Fibroblast of mammary gland (primary cell): ENCODE data around the gene IER3IP1.

Experiments used
- DNase-seq: peaks from one replicate; pipeline ENCODE4 v3.0.0-alpha.2; 2010; ENCODE audit warnings: low read depth
- H3K4me3 ChIP-seq: 2 replicates; pipeline ENCODE4 v1.5.1; 2011; ENCODE audit warnings: low read depth, mild to moderate bottlenecking, low read length, moderate library complexity; ENCODE audit not compliant: control insufficient read depth
- CTCF ChIP-seq: conservative IDR thresholded peaks from 2 replicates; pipeline ENCODE4 v1.5.1; 2011; ENCODE audit warnings: low read depth, low read length, inconsistent platforms; ENCODE audit not compliant: control insufficient read depth, insufficient read depth

IER3IP1 gene

GRCh38 chr18:47174545-47175116 is 1.5 kb downstream of the IER3IP1 start:
- DNase-seq: no peak
- H3K4me3 ChIP-seq: peak overlapping the region; percentile 93
- TF ChIP-seq CTCF: no peak

- DNase-seq: no peak
- TF ChIP-seq CTCF: no peak
- H3K4me3 ChIP-seq: no peak overlapping the region
These were observed 3.7 kb downstream of the IER3IP1 start for GRCh38 chr18:47172476-47172875.

GRCh38 chr18:47168913-47169312 is 7.3 kb downstream of the IER3IP1 start:
- H3K4me3 ChIP-seq: no peak overlapping the region
- TF ChIP-seq CTCF: no peak
- DNase-seq: no peak

DNA sequence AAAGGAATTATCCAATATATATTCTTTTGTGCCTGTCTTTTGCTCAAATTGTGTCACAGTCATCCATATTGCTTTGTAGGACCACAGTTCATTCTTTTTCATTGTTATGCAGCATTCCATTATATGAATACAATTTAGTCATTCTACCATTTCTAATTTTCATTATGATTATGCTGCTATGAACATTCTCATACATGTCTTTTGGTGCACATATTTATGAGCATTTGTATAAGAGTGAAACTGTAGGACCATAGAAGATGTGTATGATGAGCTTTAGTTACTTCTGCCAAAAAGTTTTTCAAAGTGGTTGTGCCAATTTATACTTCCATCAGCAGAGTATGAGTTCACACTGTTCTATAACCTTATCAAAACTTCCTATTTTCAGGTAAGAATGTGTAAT is 7.7 kb downstream of the IER3IP1 start:
- H3K4me3 ChIP-seq: no peak overlapping the region
- no peak for TF ChIP-seq CTCF
- DNase-seq: no peak

DNA sequence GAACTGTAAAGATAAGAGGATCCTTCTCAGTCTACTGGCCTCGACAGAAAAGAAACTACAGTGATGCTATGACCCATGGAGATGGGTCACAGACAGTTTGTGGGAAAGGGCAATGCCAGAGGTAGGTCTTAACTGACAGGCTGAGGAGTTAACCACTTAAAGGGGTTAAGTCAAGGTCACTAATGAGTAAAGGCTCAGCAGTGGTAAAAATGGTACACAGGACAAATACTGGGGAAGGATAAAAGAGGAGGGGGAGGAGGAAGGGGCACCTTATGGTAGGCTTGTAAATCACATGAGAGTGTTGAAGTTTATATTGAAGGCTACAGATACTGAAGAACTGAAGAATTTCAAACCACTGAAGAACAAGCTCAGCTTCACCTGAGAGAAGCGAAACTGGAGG is 9.9 kb downstream of the IER3IP1 start:
- TF ChIP-seq CTCF: no peak
- DNase-seq: no peak
- H3K4me3 ChIP-seq: no peak overlapping the region

DNA sequence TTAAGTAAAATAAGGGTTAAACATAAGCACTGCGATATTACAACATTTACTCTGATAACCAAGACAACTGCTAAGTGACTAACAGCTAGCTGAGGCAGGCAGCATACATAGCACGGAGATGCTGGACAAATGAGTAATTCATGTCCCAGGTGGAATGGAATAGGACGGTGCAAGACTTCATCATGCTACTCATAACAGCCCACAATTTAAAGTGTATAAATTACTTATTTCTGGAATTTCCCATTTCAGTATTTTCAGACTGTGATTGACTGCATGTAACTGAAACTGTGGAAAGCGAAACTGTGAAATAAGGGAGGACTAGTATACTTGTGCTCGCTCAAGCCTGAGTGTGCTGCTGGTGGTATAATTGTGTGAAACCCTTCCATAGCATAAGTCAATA is 12.9 kb downstream of the IER3IP1 start:
- no peak overlapping the region for H3K4me3 ChIP-seq

More for the DNA sequence above, 12.9 kb downstream of the IER3IP1 start:
- peak; percentile 85 for DNase-seq
- no peak for TF ChIP-seq CTCF
